NB4 (cell line): ENCODE measurements around the gene ITGA11.

Source experiments
- CTCF ChIP-seq: IDR thresholded peaks from one replicate; pipeline ENCODE4 v1.5.1; 2012; ENCODE audit warnings: low read depth, low read length
- POLR2A ChIP-seq: IDR thresholded peaks from 2 replicates; pipeline ENCODE4 v1.6.1; 2011; ENCODE audit warnings: mild to moderate bottlenecking; ENCODE audit not compliant: insufficient read length; ENCODE audit errors: extremely low read depth

DNA sequence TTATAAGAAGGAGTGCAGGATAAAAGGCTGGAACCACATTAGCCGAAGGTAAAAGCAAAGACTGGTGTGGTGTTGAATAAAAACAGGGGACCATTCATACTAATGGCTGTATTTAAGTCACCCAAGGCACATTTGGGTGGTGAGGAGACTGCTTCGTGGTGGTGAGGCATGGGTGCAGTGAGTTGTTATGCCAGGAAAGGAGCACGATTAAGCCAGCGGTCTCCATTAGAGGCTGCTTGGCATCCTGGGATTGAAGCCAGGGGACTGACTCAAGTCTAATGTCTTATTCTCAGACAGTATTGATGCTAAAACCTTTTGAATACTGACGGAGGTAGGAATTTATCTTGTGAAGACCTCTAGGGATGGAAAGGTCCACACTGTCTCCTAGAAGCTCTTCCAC, 132.5 kb downstream of the ITGA11 start:
- no peak for TF ChIP-seq POLR2A
- TF ChIP-seq CTCF = no peak
